ENCODE measurements around the gene ARHGEF17. TPM values are rescaled to one million over a fixed set of nuclear protein-coding genes. Genes with fewer than 3 reads are reported as not detected.

Gene ARHGEF17
- total RNA-seq, 1 donor from 2014 or later = 69.2 TPM

DNA sequence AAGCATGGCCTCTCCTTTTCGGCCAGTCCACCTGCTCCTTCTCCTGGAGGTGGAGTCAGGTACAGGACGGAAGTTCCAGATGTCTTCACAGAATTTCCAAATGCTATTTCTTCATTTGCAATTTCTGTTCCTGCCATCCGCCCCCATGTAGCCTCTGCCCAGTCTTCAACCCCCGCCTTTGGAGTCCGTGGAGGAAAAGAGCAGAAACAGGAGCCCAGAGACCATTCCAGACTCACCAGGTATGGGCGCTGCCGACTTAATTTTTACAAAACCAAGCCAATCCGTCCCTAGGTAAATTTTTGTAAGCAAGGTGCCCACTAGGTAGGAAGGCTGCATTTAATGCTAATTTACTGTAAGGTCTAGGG lies 97.1 kb downstream of the ARHGEF17 start:
- DNase-seq (ENCODE audit: low spot score) = no peak

DNA sequence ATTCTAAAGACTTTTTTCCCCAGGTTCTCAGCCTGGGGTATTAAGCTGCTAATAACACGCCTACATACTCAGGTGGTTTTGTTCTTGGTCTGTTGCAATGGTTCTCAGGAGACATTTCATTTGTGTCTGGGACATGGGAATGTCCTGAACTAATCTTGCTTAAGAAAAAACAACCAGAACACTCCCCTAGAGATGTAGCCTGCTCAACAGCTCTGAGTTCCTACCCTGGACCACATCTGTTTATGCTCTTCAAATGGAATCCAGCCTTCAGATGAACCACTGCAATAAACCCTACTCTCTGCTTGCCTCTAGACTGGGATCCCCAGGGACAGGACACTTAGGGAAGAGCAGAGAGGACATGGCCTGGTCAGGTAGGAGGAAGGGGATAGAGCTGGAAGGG lies 98.1 kb downstream of the ARHGEF17 start:
- DNase-seq (ENCODE audit: low spot score) = no peak

DNA sequence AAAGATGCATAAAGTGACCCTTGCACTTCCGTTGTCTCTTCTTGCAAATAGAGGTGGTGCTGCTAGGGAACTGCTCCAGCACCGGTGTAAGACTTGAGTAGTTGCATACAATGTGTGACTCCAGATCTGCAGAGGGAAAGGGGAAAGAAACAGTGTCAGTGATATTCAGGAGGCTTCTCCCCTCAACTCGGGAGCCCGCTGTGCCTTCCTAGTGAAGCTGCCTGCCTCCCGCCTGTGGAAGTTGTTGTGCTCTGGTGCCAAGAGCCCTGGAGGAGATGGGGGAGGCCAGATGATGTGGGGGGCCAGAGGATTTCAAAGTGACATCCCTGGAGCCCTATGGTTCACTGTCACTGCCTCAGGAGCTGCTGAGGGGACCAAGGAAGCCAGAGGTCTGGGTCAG lies 98.5 kb downstream of the ARHGEF17 start:
- no peak for DNase-seq (ENCODE audit: low spot score)

DNA sequence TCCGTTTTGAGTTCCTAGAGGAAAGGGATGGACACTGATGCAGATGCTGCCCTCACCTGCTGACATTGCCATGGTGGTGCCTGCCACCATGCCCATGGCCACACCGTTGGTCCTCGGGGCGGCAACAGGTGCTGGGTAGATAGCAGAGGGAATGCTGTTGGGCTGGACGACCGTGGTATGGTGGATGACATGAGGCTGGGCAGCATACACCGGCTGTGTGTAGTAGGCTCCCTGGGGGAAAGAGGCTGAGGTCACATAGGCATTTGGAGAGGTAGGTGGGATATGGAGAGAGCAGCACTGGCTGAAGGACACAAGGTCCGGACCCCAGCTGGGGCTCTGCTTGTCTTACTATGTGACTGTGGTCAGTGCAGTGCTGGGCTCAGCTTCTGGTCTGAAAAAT lies 101.4 kb downstream of the ARHGEF17 start:
- DNase-seq (ENCODE audit: low spot score) = no peak

DNA sequence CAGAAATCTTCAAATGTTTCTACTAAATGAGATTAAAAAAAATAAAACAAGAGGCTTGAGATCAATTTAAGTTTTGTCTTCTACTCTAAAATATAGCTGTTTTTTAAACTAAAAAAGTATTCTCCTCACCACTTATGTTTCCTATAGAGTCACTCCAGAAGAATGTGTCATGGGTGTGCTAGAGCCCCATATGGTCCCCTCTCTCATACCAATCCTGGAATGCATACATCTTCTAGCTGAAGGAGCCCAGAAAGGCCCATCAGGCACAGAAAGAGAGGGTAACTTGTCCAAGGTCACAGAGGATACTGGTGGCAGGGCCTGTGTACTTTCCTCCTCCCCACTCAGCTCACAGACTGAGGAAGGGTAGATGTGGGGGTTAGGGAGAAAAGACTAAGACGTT lies 102.6 kb downstream of the ARHGEF17 start:
- DNase-seq (ENCODE audit: low spot score) = no peak

DNA sequence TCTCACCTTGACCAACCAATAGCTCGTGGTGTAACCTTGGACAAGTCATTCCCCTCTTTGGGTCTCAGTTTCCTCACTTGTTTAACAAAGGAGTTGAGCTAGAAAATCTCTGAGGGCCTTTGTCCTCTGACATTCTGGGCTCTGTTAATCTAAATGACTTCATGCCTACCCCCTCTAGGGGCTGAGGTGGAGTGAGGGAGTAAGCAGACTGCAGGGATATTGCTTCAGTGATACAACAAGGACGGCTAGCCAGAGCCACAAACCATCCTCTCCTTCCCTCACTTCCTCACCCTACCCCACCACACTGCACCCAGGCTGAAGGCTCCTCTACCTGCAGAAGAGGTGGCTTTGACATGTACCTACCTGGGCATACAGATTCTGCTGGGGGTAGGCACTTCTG lies 103.0 kb downstream of the ARHGEF17 start:
- DNase-seq (ENCODE audit: low spot score) = no peak

DNA sequence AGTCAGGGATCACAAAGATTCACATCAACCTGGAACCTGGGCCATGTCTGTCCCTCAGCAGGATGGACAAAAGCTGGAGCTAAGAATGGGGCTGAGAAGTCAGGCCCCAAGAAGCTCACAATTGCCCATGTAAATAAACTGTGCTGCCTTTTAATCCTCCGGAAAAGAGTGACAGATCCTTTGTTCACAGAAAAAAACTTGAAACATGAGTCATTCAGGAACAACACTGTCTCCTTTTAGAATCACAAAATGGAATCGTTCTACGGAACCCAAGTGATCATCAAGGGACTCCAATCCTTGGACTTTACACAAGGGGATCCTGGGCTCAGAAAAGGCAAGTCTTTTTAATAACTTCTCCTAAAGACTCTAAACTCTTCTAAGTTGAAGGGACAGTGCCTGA lies 104.2 kb downstream of the ARHGEF17 start:
- no peak for DNase-seq (ENCODE audit: low spot score)

DNA sequence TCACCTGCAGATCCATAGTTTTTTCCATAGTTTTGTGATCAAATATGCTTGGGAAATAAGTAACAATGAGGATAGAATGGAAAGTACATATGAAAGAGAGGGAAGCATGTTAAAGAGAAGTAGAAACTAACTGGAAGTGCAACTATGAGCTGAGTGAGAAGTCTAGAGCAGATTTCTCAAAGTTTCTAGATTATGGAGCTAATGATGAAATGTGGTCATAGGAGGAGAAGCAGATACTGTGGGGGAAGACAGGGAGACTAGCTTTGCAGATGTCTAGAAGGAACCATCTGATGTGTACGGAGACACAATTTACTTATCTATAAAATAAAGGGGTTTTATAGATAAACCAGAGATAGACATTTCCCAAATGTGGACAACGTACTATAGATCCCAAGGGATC lies 105.2 kb downstream of the ARHGEF17 start:
- no peak for DNase-seq (ENCODE audit: low spot score)

DNA sequence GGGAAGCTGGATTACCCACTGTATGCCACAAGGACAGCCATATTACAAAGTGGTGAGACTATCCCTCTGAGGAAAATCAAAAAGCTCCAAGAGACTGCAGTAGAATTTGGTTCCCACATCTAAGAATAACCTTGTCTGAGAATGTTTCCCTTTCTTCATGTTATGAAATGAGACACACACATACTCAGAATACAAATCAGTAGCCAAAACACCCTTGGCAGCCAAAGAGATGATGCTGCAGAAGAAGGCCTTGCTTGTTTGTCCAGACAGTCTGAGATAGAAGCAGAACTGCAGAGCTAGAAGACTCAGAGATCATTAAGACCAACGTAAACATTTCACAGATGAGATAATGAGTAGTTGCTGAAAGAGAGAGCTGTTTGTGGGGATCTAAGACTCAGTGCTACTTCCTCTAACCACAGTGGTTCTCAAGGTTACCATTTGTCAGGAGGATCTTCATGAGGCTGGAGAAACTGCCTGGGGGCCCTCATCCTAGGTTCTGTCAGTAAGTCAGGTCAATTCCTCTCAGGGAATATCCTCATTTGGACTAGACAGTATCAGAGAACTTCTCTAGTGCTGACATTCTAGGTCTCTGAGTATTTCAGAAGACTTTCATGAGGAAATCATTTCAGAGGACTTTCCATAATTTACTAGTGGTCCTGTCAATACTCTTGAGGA lies 107.0 kb downstream of the ARHGEF17 start:
- DNase-seq (ENCODE audit: low spot score) = no peak

DNA sequence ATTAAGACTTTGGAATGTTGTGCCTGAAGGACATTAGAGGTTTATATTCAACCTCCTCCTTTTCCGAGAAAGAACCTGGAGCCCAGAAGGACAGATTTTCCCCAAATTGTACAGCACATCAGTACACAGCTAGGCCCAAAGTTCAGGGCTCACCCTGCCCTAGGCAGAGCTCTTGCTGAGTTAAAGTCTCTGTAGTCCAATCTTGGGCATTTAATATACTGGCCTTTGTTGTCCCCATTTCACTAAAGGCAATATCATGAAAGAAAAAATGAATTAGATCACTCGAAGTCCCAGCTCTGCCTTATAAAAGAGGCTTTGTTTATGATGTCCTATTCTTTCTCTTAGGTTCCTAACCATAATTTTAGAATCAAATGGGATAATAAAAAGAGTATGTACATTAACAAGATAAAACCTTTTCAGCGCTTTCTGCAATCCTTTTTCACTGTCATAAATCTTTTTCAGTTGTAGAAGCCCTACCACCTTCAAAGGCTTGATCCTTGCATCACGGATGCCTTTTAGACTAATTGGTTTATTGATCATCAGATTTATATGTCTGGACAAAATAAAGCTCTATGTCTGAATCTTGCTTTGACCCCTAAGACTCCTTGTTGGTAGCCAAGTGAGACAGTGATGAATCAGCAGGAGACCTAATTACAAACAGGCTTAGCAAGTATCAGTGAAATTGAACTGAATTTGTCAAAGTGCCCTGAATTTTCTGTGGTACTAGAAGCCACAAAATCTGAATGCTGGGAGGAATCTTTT lies 108.0 kb downstream of the ARHGEF17 start:
- DNase-seq (ENCODE audit: low spot score) = no peak

DNA sequence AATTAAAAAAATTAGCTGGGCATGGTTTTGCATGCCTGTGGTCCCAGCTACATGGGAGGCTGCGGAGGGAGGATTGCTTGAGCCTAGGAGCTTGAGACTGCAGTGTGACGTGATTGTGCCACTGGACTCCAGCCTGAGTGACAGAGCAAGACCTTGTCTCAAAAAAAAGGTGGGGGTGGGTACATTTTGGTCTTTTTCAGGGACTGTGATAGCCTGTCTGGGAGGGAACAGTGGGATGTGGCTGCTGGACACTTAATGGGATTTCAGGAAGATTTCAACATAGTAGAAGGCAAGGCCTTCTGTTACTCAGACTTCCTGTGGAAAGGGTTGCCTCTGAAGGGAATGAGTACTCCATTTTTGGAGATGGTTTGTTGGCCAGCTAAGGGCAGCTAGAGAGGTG lies 108.7 kb downstream of the ARHGEF17 start:
- DNase-seq (ENCODE audit: low spot score) = no peak

Other genes with a start within 250 kb of the ARHGEF17 start
- 56.4 TPM for gene FCHSD2, start 166.0 kb upstream of the ARHGEF17 start, total RNA-seq
- 12.6 TPM for gene P2RY2, start 90.0 kb upstream of the ARHGEF17 start, total RNA-seq
- gene P2RY6, start 35.9 kb upstream of the ARHGEF17 start, total RNA-seq = 2.9 TPM
- gene RELT, start 68.1 kb downstream of the ARHGEF17 start, total RNA-seq = 5.9 TPM

Data from mucosa of gallbladder (tissue), 1 donor.